Measurements from ENCODE around the gene MAP3K5.
A peak's percentile ranks its signal among the peaks of the same experiment; 100 is the strongest.

MAP3K5 gene

DNA sequence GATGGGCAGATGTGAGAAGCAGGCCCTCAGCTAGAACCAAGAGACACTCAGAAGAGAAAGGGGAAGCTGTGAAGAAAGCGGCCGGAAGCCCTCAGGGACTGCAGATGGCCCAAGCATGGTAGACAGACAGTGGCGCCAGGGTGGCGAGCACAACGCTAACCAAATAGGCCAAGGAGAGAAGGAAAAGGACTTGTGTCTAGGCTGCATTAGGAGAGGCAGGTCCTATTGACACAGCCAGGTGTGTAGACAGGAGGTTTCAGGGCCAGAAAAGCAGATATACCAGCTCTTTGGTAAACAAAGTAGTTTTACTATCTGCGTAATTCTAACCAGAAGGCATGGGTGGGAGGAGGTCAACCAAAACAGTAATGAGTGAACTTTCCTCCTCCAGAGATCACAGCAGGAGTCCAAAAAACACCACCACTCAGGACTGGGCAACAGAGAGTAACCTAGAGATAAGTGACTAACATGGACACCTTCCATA, 226.2 kb downstream of the MAP3K5 start:
- DNase-seq = no peak

DNA sequence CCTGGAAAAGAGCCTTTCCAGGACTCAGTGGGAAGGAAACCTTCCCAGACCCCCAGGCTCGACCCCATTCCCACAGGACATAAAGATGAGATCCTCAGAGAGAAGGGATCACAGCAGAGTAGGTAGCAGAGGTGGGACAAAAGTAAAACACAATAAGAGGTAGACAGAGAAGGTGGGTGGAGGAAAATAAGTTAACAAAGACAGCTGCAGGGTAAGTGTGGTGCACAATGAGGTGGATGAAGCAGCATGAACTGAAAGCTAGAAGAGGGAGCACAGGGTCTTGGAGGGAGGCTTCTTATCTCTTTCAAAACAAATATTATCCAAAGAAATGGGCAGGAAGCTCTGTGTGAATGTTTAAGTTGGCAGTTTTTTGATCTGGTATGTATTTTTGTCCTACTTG, 228.1 kb downstream of the MAP3K5 start:
- DNase-seq = no peak

DNA sequence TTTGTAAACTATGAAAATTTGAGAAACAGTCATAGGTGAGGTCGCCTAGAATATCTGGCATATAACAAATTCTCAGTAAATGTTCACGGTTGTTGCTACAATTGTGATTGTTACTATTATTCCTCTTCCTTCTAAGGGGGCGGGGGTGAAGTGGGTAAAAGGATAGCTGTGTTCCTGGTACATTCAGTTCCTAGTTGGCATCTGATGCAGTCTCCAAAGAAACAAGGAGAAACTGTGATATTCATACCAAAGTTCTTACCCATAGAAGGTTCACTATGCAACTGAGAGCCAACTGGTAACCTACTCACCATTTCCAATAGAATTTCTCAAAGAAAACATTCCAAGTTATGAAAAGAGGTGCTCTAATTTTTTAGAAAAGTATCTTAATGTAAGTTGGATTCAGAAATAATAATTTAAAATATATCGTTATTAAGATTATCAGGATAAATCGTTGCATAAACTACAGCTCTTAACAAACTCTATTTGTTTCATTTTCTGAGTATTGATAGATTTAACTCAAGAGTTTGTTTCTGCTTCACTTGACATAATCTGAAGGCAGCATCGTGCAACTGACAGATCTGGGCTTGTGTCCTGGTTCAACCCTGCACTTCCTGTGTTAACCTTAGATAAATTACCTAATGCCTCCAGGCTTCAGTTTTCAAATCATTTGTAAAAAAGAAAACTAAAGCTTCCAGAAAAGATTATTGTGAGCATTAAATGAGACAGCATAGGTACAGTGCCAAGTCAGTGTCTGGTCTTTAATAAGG, 228.7 kb downstream of the MAP3K5 start:
- no peak for DNase-seq

DNA sequence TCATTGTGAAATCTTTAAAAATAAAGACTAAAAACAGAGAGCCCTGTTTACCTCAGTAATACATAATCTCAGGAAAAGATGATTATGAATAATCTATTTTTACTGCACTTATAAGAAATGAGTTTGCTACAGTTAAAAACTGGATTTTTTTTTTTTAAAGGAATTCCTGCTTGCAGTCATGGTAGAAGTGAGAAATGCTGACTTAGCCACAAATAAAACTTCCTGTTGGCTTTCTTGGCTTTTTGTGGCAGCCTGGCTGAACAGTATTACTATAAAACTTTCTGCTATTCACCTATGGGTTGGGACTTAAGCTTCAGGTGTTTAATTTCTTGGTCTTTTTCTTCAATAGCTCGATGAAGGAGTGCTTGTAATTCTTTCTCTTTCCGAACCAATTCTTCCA, 230.1 kb downstream of the MAP3K5 start:
- no peak for DNase-seq

DNA sequence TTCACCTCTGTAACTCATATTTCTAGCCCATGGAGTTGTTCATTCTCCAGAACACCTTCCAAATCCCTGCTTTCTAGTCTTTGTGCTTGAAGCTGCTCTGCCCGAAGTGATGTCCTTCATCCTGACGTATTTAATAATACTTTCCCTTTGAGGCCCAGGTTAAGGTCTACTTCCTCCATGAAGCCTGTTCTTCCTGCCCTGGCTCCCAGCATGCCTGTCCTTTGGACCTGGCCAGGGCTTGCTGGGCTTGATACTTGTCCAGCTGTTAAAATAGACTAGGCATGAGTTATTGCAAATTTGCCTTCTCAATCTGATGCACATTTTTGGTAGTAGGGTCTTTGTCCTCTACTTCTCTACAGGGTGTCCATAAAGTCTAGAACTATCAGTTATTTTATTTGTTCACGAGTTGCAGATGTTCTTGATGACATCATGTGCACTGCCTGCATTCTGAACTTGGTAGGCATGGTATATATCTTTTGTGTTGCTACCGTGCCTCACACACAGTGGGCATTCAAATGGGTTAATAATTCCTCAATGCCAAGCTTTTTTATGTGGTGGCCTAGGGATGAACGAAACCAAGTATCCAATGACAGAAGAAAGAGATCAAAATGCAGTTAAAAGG, 239.0 kb downstream of the MAP3K5 start:
- DNase-seq = no peak

DNA sequence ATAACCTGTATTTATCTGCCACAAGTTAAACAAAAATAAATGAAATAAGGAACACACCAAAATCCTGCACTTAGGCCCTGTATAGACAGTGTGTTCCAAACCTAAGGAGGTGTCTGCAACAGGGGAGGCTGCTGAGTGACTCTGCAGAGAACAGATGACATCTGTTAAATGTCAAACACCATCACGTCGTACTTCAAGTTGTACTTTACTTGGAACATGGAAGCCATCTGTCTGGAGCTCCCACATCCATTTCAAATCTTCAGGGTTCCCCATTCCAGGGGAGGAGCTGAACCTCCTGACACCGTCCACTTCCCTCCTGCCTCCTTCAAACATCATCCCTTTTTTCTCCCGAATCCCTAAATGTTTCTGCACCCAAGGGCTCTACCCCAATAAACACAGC, 240.2 kb downstream of the MAP3K5 start:
- no peak for DNase-seq

DNA sequence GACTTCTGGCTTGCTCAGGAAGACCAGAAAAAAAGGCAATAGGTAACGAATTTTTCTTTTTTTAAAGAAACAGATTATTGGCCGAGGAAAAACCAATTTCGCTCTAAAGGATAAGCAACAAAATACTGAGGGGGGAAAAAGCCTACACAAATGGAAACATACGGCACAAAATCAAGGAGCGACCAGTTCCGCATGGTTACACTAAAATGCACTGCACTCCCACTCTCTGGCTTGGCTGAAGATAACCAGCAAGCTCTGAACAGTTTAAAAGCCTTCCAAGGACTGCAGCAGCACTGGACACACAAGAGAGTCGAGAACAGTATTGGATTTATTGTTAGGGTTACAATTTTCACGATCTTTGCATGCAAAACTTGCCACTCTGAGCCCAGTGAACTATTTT, 241.2 kb downstream of the MAP3K5 start:
- DNase-seq = no peak

DNA sequence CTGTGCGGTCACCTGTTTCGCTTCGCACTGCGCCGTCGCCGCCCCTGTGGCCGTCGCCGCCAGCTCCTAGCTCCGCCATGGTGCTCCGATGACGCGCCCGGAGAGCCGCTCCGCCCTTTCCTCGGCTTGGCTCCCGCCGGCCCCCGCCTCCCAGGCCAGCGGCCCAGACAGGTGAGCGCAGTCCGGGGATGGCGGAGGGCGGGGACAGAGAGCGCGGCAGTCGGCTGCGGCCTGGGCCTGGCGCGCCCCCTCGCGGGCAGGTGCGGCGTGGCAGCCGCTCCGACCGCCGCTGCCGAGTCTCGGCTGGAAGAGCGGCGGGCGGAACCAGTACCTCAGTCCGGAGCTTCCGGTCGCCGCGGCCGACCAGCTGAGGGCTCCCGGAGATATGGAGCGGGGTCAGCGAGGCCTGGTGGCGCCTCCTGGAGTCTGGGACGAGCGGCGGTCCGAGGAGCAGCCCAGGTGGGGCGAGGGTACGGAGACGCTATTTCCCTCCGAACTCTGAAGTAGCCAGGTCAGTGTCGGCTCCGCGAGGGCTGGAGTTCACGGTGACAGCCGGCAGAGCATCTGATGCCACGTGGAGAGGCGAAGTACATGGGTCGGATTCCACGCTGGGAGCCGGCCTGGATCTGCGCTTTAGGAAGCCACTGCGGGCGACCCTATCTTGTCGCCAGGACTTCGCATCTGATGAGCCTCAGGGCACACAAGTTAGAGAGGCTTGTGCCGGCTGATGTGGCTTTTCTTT, 241.8 kb downstream of the MAP3K5 start, which contains the start of gene MAP7:
TSS of gene MAP7 (minus strand) at position 93 of the 742 bp plus-strand sequence. CDS start at position 79, 14 bp downstream.
- DNase-seq = peak; percentile 88

DNA sequence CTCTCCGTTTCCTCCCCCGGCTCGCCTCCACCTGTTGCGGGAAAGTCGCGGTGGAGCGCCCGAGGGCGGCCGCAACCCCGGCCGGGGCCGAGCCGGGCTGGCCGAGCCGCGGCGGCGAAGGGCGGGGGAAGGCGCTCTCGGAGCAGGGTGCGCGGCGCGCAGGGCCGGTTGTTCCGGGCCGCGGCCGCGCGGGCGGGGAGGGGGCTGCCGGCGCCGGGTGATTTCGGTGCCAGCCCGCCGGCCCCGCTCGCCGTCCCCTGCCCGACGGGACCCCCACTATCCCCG, 242.3 kb downstream of the MAP3K5 start:
- no peak for DNase-seq

DNA sequence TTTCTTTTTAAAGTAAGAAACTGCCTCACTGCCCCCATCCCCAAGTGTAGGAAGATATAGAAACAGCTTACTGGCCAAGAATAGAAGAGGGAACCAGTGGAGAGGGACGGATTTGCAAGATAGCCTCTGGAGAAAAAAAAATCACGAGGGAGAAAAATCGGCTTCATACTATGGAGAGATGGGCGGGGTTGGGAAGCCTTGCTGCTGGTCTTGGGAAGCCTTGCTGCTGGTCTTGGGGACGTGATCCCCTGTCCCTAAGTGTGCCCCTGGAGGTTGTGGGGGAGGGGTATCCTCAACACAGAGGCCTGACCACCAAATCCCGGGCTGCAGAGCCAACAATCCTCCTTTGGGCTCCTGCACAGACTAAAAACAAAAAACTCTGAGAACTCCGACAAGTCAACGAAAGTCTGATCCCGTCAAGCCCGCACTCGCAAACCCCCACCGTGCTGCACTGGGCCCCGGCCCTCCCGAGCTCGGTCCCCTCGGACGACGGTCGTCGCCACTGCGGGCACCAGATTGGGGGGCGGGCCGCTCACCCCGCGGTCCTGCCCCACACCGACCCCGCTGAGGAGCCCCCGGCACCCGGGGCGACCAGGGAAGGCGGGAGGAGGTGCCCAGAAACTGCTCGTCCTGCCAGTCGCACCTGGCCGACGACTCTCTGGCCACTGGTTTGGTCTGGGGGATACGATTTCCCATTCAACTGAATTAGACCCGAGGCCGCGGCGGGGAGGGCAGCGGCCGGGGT, 242.8 kb downstream of the MAP3K5 start:
- no peak for DNase-seq

DNA sequence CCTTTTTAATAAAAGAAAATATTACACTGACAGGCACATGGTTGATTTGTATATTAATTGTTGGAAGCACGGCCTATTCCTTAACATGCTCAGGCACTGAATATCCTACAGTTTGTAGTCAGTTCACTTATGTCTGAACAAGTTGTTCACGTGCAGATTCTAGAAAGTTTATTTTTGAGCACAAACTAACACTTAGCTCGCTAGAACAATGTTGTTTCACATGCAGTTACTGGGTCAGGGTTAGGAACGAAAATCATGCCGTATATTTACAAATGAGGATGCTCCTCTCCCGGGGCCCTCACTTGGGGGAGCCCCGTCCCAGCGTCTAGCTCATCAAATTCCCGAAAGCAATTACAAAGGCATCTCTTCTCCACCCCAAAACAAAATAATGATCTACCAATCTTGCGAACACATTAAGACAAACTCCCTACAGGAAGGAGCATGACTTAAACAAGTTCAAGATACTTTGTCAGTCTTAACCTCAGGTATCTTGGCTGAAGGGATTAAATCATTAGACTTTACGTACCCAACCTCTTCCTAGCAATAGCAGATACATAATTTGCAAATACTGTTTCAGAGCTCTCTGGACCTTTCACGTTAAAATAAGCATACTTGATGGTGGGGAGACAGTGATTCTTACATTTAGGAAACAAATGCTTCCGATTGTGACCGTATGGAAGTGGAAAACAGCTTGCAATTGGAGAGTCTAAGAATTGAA, 243.5 kb downstream of the MAP3K5 start:
- DNase-seq = no peak

DNA sequence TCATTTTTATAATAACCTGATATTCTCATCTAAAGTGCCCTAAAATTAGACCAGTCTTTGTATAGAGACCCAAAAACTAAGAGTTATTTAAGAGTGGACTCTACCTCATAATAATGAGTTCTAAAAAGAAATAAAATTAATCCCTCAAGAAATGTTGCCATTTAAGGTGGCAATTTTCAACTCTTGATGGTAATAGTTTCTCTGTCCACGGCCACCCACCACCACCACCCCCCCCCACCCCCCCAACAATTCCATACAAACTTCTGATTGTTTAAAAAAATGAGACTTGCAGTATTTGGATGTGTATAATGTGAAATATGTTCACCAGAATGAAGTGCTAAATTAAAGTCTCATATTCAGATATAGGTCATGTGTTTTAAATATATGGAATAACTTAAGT, 244.4 kb downstream of the MAP3K5 start:
- DNase-seq = no peak

DNA sequence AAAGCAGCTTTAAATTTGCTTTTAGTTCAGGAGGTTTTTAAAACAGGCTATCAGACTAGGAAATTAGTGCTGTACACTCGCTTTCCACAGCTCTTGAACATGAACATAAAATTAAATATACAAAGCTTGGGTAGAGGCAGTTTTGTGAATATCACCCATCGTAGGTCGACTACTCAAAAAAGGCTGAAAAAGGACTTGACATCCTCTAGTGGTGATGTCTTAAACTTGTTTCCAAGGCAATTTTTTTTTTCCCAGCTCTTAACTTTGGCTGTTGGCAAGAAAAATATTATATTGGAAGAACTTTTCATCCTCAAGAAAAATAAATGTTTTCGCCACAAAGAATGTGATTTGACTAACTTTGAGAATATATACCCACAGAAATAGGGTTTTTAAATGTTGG, 244.9 kb downstream of the MAP3K5 start:
- no peak for DNase-seq

DNA sequence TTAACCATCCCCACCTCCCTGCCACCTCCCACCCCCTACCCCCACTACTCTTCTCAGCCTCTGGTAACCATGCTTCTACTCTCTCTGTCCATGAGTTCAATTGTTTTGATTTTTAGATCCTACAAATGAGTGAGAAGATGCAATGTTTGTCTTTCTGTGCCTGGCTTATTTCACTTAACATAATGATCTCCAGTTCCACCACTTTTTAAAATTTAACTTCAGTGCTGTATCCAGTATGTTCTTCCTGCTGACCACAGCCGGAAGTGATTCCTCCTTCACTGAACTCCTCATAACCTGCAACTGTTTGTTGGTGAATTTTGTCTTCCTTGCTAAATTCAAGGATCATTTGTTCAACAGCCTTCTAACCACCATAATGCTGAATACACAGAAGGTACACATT, 245.9 kb downstream of the MAP3K5 start:
- no peak for DNase-seq

DNA sequence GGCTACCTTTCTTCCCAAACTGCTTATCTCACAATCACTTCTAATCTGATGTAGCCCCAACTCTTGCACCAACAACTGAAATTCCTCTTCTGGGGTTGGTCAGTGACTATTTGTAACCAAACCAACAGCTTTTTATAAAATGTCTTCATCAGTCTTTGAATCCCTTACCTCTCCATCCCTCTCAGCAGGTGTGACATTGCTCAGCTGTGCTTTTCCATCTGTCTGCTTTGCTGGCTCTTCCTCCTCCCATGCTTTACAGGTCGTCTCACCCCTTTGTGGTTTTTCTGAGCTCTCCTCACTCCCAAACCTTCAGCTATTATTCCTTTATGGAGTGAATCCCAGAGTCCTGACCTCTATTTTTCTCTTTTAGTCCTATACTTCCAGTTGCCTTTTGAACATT, 248.0 kb downstream of the MAP3K5 start:
- DNase-seq = no peak

DNA sequence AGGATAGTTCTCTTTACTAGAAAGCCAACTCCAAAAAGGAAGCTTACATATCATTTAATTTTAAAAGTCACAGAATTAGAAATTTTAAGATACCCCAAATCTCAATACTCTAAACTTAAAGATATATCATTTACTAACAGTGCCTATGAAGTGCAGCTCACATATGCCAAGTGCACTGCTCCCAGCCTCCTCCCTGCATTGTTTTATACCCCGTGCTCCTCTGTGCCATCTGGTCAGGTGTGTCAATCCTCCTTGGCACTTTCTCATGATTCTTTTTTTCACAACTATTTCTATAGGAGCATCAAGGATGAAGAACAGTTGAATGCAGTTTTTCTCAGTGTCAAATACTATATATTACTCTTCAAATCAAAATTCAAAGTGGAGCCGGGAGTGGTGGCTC, 250.9 kb downstream of the MAP3K5 start:
- DNase-seq = no peak

DNA sequence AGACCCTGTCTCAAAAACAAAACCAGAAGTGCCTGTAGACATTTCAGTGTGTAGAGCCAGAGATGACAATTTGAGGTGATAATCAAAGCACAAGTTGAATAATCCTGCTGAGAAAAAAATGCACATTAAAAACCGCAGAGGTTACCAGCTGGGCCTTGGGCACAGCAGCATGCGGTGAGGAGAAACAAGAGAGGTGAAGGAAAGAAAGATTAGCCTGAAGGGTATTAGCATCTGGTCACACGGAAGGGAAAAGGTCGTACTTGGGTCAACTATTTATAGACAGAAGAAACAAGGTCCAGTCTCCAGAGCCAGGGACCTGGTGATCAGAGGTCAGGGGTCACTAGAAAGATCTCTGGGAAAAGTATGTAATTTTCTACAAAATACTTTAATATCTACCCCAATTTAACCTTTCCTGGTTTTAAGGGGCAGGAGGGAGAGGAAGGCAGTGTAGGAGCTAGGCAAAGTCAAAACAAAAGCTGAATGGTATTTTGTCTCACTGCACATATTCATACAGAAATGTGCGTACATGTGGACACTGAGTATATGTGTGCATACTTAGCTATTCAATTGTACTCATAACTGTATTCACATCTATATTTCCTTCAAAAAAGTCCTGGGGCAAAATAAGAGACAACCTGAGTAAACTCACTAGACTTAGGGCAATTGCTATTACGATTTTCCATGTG, 252.2 kb downstream of the MAP3K5 start:
- no peak for DNase-seq

DNA sequence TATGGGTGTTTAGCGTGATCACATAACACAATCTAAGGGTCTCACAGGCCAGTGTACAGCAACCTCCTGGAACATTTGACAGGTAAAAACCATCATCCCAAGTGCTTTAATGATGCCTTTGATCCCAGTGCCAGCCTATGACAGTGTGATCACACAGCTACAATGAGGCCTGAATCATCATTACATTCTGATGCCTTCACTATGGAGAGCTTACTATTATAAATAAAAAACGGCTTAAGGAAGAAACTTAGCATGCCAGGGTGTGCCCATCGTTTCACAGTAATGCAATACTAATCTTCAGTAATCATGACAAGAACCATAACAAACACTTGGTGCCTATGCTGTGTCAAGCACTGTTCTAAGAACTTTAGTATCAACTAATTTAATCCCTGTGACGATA, 253.4 kb downstream of the MAP3K5 start:
- DNase-seq = no peak

DNA sequence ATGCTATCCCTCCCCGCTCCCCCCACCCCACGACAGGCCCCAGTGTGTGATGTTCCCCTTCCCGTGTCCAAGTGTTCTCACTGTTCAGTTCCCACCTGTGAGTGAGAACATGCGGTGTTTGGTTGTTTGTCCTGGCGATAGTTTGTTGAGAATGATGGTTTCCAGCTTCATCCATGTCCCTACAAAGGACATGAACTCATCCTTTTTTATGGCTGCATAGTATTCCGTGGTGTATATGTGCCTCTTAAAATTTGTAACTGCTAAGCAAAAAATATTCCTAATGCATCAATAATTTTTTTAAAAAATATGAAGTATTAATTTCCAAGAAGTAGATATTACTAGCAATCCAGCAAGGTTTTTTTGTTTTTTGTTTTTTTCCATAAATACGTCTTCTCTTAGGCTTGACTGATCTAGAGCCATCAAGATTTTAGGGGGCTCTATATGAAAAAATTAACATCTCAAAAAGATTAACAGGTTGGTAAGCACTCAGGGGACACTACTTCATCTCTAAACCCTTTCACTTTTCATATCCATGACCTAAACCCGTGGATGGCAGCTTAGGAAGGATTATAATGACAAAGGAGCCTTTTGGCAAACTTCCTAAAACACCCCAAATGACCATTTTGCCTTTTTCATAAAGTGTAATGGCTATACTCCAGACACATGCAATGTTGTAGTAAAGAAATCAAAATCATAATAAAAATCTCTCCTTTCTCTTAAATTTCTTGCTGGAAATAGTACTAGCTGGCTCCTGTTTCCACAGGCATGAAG, 256.2 kb downstream of the MAP3K5 start:
- no peak for DNase-seq

DNA sequence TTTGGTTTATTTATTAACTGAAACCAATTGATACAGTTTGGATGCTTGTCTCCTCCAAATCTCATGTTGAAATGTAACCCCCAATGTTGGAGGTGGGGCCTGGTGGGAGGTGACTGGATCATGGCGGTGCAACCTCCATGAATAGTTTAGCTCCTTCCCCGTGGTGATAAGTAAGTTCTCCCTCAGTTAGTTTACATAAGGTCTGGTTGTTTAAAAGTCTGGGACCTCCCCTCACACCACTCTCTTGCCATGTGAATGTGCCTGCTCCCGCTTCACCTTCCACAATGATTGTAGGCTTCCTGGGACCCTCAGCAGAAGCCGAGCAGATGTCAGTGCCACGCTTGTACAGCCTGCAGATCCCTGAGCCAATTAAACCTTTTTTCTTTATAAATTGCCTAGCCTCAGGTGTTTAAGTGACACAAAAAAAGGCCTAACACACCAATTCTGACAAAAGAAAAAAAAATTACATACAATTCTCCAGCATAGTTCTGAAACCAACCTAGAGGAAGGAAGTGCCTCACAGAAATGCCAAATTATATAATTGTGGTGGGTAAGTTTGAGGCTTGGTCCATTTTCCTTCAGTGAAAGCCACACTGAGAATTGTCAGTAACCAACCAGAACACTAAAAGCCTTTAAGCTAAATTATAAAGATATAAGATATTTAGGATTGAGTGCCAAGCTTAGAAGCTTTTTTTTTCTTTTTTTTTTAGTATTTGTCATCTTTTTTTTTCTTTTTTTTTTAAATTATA, 257.1 kb downstream of the MAP3K5 start:
- no peak for DNase-seq

DNA sequence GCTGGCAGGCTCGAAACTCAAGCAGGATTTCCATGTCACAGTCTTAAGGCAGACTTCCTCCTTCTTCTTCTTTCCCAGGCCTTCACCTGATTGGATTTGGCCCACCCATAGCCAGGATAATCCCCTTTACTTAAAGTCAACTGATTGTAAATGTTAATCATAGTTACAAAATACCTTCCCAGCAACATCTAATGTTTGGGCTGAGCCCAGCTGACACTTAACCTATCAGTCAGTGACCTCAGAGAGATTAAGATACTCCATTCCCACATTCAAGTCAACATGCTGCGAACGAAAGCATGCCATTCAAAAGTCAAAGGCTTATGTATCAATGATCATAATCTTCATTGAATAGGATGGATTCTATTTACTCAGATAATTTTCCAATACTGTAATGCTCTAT, 258.0 kb downstream of the MAP3K5 start:
- no peak for DNase-seq
